Measurements from ENCODE around the gene SIL1. TPM values are rescaled to one million over a fixed set of nuclear protein-coding genes. Genes with fewer than 3 reads are reported as not detected.

SIL1 gene
- total RNA-seq, 4 donors from 2014 or later: 20.3 to 39.2 (median 29.1) TPM

DNA sequence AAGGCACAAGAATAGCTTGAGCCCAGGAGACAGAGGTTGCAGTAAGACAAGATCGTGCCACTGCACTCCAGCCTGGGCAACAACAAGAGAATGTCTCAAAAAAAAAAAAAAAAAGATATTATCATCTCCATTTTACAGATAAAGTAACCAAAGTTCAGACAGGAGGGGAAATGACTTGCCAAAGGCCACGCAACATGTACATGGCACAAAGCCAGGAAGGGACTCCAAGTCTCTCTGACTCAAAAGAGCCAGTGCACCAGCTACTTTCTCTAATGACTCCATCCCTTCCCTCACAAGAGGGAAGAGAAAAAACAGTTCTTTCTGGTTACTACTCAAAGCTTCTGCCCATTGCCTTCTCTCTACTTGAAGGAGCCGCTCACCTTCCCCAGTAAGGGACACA lies 34.1 kb downstream of the SIL1 start:
- intact Hi-C loops (cut with DNase I): no loop called here
- no peaks in the 10 kb centered on the region for H3K36me3 ChIP-seq
- H3K27ac ChIP-seq (replicated peaks in 1 of 4): no peak overlapping the region
- TF ChIP-seq EP300 (IDR thresholded peaks at IDR 0.05): no peak
- TF ChIP-seq POLR2A (IDR thresholded peaks at IDR 0.05; ENCODE audit: low read depth): no peak
- TF ChIP-seq, protein P1, sequence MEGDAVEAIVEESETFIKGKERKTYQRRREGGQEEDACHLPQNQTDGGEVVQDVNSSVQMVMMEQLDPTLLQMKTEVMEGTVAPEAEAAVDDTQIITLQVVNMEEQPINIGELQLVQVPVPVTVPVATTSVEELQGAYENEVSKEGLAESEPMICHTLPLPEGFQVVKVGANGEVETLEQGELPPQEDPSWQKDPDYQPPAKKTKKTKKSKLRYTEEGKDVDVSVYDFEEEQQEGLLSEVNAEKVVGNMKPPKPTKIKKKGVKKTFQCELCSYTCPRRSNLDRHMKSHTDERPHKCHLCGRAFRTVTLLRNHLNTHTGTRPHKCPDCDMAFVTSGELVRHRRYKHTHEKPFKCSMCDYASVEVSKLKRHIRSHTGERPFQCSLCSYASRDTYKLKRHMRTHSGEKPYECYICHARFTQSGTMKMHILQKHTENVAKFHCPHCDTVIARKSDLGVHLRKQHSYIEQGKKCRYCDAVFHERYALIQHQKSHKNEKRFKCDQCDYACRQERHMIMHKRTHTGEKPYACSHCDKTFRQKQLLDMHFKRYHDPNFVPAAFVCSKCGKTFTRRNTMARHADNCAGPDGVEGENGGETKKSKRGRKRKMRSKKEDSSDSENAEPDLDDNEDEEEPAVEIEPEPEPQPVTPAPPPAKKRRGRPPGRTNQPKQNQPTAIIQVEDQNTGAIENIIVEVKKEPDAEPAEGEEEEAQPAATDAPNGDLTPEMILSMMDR (IDR thresholded peaks at IDR 0.05): no peak
- TF ChIP-seq POLR2AphosphoS5 (IDR thresholded peaks at IDR 0.05): no peak
- WGBS: 86% methylated on average over 3 of the region's 3 CpGs
- no peak overlapping the region for H3K4me3 ChIP-seq
- no peaks in the 10 kb centered on the region for H3K9me3 ChIP-seq
- H3K4me1 ChIP-seq: peaks cover 3 to 15% (median 5%) of the 10 kb centered on the region in 4 donors
- DNase-seq (ENCODE audit: extremely low spot score): no peak
- no peaks in the 10 kb centered on the region for H3K27me3 ChIP-seq

DNA sequence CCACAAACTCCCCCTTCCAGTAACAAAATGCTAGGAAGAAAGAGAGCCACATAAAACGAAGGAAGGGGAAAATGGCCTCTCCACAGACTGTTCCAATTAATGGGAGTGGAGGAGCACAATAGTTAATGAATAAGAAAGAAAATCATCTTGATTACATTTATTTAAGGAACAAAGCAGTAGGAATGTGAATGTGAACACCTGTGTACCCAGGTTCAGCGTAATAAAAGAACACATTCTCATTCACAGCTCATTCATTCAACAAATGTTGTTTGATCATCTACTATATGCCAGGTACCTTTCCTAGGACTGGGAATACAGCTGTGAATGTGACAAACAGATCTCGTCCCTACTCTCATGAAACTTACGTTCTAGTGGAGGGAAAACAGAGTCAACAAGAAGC lies 35.7 kb downstream of the SIL1 start:
- Histone ChIP-seq H3K4me3 (no peak overlapping the region), H3K36me3 (no peaks in the 10 kb centered on the region), H3K27me3 (no peaks in the 10 kb centered on the region), H3K27ac (replicated peaks in 1 of 4) (no peak overlapping the region), H3K9me3 (no peaks in the 10 kb centered on the region), H3K4me1 (peaks cover 0 to 13% (median 10%) of the 10 kb centered on the region in 4 donors)
- TF ChIP-seq POLR2AphosphoS5 (IDR thresholded peaks at IDR 0.05): no peak
- TF ChIP-seq, protein P1 (IDR thresholded peaks at IDR 0.05): no peak
- no peak for DNase-seq (ENCODE audit: extremely low spot score)
- whole genome bisulfite sequencing: 90% methylated on average over 4 of the region's 4 CpGs
- intact Hi-C loops (cut with DNase I): no loop called here

DNA sequence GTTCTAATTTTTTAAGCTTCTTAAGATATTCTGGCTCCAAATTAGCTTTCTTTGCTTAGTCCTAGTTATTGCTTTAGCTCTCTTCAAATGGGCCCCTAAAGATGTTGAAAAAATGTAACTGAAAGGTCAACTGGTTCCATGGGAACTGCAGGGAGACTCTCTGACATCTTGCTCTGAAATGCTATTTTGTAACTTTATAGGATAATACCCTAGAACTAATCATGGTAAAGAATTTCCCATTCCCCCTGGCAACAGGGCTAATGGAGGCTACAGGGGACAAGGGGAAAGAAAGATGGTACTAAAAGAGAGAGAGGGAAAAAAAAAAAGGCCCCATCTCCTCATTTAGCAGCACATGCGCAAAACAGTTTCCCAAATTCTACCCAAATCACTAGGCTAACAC lies 39.4 kb downstream of the SIL1 start:
- Histone ChIP-seq H3K27ac (replicated peaks in 1 of 4) (no peak overlapping the region), H3K9me3 (no peaks in the 10 kb centered on the region), H3K27me3 (no peaks in the 10 kb centered on the region), H3K36me3 (no peaks in the 10 kb centered on the region), H3K4me1 (peaks cover 0 to 18% (median 10%) of the 10 kb centered on the region in 4 donors), H3K4me3 (no peak overlapping the region)
- no peak for DNase-seq (ENCODE audit: extremely low spot score)
- 93% methylated on average over 1 of the region's 1 CpG for WGBS
- TF ChIP-seq EP300 (IDR thresholded peaks at IDR 0.05) (no peak), POLR2AphosphoS5 (IDR thresholded peaks at IDR 0.05) (no peak), POLR2A (IDR thresholded peaks at IDR 0.05; ENCODE audit: low read depth) (no peak)
- TF ChIP-seq, protein P1 (IDR thresholded peaks at IDR 0.05): no peak
- intact Hi-C loops (cut with DNase I): no loop called here

DNA sequence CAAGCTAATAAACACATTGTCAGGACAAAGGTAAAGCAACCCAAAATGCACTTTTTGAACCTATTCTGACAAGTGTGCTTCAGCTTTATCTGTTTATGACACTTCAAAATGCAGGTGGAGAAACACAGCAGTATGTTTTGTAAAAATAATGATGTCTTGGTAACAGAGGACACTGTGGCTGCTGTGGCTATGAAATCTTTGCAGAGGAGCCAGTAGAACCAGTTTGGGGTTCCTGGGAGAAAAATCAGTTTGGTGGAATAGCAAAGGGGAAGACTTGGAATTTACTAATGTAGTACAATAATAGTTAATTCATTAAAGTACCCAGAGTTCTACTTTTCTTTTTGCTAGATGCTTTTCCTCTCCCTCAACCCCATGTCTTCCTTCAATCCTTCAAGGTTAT lies 40.6 kb downstream of the SIL1 start:
- Histone ChIP-seq H3K36me3 (no peaks in the 10 kb centered on the region), H3K4me3 (no peak overlapping the region), H3K27ac (replicated peaks in 1 of 4) (no peak overlapping the region), H3K27me3 (no peaks in the 10 kb centered on the region), H3K9me3 (no peaks in the 10 kb centered on the region), H3K4me1 (peaks cover 0 to 18% (median 11%) of the 10 kb centered on the region in 4 donors)
- DNase-seq (ENCODE audit: extremely low spot score): no peak
- TF ChIP-seq POLR2A (IDR thresholded peaks at IDR 0.05; ENCODE audit: low read depth) (no peak), EP300 (IDR thresholded peaks at IDR 0.05) (no peak), POLR2AphosphoS5 (IDR thresholded peaks at IDR 0.05) (no peak)
- TF ChIP-seq, protein P1 (IDR thresholded peaks at IDR 0.05): no peak
- intact Hi-C loops (cut with DNase I): no loop called here

DNA sequence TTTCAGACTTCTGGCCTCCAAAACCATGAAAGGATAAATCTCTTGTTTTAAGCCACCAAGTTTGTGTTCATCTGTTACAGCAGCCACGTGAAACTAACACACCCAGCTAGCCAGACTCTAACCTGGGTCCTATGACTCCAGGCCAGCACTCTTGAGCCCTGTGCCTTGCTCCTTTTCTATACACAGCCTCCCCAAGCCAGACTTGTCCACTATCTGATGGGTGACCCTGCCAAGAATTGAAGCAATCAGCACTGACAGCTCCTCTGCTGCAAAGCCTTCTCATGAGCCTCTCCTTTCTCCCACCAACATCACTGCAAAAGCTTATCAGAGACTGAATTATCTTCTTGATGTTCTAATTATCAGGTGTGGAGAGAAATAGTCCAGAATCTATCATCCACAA lies 41.4 kb downstream of the SIL1 start:
- no peaks in the 10 kb centered on the region for H3K9me3 ChIP-seq
- DNase-seq (ENCODE audit: extremely low spot score): no peak
- intact Hi-C loops (cut with DNase I): no loop called here
- no peaks in the 10 kb centered on the region for H3K27me3 ChIP-seq
- H3K4me3 ChIP-seq: no peak overlapping the region
- no peak overlapping the region for H3K27ac ChIP-seq (replicated peaks in 1 of 4)
- no peaks in the 10 kb centered on the region for H3K36me3 ChIP-seq
- WGBS: 86% methylated on average over 1 of the region's 1 CpG
- TF ChIP-seq EP300 (IDR thresholded peaks at IDR 0.05) (no peak), POLR2A (IDR thresholded peaks at IDR 0.05; ENCODE audit: low read depth) (no peak), POLR2AphosphoS5 (IDR thresholded peaks at IDR 0.05) (no peak)
- TF ChIP-seq, protein P1 (IDR thresholded peaks at IDR 0.05): no peak
- H3K4me1 ChIP-seq: peaks cover 0 to 18% (median 12%) of the 10 kb centered on the region in 4 donors

All from esophagus muscularis mucosa (tissue), 4 donors.